Spleen (tissue), 7 donors: ENCODE results near the gene FADS3.

Experiments
- POLR2A ChIP-seq, 3 donors: fragments of 450-650 bp; IDR thresholded peaks; one replicate each; pipeline ENCODE4 v1.5.1; 2017; ENCODE audit warnings: antibody characterized with exemption in 3 of 3, mild to moderate bottlenecking in 1 of 3
- POLR2AphosphoS5 ChIP-seq, 3 donors: sonication (generic); formaldehyde crosslinking; IDR thresholded peaks; one replicate each; pipeline ENCODE4 v1.5.1; 2017; ENCODE audit warnings: antibody characterized with exemption in 3 of 3
- TF ChIP-seq, protein P1 (sequence below), 11 experiments: fragments of 200-600 bp in 7 of 11; fragments of 450-650 bp in 4 of 11; sonication (generic) in 4 of 11; IDR thresholded peaks in 8 of 11; conservative IDR thresholded peaks in 3 of 11; 1 replicate in 7 of 11; 2 replicates in 4 of 11; pipeline versions ENCODE4 v1.4.0 to v1.8.0; 2016 to 2021; ENCODE audit warnings: antibody characterized with exemption in 11 of 11, inconsistent platforms in 4 of 11, mild to moderate bottlenecking in 1 of 11
- donor health status: DM: no; HTN: no; CAD: no; lungs with moderate emphysema.
- donor health status: DM: no; HTN: no; CAD: no.
- donor health status: DM: no; HTN: no; CAD: no.

DNA sequence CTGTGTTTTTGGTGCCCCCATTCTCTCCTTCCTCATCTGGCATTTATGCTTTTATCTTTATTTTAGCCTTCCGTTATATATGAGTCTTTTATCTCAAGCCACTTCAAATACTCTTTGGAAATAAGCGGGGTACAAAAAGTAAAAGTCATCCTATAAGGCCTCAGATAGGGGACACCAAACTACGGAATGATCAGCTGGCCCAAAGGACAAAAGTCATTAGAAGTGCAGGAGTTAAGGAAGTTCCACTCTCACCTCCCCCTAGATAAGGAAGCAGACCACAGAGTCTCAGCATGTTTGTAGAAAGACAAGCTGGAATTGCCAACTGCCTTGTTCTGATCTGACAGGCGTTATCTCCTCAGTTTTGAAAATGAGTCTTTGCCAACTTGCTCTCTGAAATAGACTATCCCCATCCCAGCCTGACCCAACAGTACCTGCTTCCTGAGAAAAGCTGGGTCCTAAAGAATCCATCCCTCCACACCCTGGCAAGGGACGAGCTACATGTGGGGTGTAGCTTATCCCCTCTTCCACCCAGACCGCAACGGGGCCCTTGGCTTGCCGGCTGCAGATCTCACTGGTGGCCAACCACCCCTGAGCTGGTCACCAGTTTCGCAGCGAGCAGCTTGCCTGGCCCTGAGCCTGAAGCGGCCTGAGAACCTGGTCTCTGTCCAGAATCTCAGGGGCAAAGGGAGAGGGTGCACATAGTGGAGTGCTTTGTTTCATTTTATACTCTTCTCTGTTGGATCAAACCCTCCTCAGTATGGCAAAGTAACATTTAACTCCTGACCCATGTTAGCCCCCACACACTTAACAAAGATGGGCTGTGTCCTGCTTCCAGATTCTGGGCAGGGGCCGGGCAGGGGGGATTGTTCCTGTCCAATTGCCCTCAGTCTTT, 49.5 kb downstream of the FADS3 start:
- no peak for TF ChIP-seq POLR2A (IDR thresholded peaks at IDR 0.05)
- TF ChIP-seq, protein P1, sequence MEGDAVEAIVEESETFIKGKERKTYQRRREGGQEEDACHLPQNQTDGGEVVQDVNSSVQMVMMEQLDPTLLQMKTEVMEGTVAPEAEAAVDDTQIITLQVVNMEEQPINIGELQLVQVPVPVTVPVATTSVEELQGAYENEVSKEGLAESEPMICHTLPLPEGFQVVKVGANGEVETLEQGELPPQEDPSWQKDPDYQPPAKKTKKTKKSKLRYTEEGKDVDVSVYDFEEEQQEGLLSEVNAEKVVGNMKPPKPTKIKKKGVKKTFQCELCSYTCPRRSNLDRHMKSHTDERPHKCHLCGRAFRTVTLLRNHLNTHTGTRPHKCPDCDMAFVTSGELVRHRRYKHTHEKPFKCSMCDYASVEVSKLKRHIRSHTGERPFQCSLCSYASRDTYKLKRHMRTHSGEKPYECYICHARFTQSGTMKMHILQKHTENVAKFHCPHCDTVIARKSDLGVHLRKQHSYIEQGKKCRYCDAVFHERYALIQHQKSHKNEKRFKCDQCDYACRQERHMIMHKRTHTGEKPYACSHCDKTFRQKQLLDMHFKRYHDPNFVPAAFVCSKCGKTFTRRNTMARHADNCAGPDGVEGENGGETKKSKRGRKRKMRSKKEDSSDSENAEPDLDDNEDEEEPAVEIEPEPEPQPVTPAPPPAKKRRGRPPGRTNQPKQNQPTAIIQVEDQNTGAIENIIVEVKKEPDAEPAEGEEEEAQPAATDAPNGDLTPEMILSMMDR (IDR thresholded peaks at IDR 0.05 in 8 of 11, conservative IDR thresholded peaks at IDR 0.05 in 3 of 11): no peak
- TF ChIP-seq POLR2AphosphoS5 (IDR thresholded peaks at IDR 0.05): no peak
